Choroid plexus epithelial cell (primary cell): ENCODE data around the gene PAM.

Source experiments
- DNase-seq: peaks from one replicate; pipeline ENCODE4 v3.0.0-alpha.2; 2010; ENCODE audit warnings: low read depth
- H3K4me3 ChIP-seq: 2 replicates; pipeline ENCODE4 v1.5.1; 2011; ENCODE audit warnings: low read depth, mild to moderate bottlenecking, control low read depth, low read length, moderate library complexity
- TF ChIP-seq, protein P1 (sequence below): conservative IDR thresholded peaks from 2 replicates; pipeline ENCODE4 v1.5.1; 2011; ENCODE audit warnings: low read depth, mild to moderate bottlenecking, control low read depth, inconsistent platforms, low read length, moderate library complexity

The PAM gene

DNA sequence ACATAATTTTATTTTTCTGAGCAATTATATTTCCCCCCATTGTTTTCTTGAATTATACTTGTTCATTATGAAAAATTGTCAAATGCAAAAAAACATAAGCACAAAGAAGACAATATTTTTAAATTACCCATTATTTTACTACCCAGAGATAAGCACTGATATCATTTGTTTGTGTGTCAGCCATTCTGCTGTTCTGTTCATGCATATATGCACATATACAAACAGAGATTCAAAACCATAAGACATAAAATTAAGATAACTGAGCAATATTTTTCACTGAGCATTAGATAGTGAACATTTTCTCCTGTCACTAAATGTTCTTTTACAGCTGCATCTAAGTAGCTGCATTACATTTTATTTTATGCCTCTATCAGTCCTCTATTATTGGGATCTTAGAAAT lies 35.6 kb downstream of the PAM start:
- H3K4me3 ChIP-seq, result no peak overlapping the region
- TF ChIP-seq, protein P1, sequence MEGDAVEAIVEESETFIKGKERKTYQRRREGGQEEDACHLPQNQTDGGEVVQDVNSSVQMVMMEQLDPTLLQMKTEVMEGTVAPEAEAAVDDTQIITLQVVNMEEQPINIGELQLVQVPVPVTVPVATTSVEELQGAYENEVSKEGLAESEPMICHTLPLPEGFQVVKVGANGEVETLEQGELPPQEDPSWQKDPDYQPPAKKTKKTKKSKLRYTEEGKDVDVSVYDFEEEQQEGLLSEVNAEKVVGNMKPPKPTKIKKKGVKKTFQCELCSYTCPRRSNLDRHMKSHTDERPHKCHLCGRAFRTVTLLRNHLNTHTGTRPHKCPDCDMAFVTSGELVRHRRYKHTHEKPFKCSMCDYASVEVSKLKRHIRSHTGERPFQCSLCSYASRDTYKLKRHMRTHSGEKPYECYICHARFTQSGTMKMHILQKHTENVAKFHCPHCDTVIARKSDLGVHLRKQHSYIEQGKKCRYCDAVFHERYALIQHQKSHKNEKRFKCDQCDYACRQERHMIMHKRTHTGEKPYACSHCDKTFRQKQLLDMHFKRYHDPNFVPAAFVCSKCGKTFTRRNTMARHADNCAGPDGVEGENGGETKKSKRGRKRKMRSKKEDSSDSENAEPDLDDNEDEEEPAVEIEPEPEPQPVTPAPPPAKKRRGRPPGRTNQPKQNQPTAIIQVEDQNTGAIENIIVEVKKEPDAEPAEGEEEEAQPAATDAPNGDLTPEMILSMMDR, result no peak
- no peak for DNase-seq

- TF ChIP-seq, protein P1, result peak; percentile 60
- DNase-seq, result peak; percentile 70
- no peak overlapping the region for H3K4me3 ChIP-seq
These were observed 37.6 kb downstream of the PAM start for GRCh38 chr5:102792705-102793104.

GRCh38 chr5:102794047-102794446 lies 38.9 kb downstream of the PAM start:
- H3K4me3 ChIP-seq, result no peak overlapping the region
- TF ChIP-seq, protein P1, result no peak
- no peak for DNase-seq

GRCh38 chr5:102794677-102795331 lies 39.7 kb downstream of the PAM start:
- no peak overlapping the region for H3K4me3 ChIP-seq
- DNase-seq, result no peak
- TF ChIP-seq, protein P1, result no peak

- DNase-seq, result no peak
- TF ChIP-seq, protein P1, result no peak
- no peak overlapping the region for H3K4me3 ChIP-seq
These were observed 40.4 kb downstream of the PAM start for GRCh38 chr5:102795526-102795925.

- DNase-seq, result no peak
- no peak overlapping the region for H3K4me3 ChIP-seq
- TF ChIP-seq, protein P1, result no peak
These were observed 40.9 kb downstream of the PAM start for GRCh38 chr5:102796009-102796408.

DNA sequence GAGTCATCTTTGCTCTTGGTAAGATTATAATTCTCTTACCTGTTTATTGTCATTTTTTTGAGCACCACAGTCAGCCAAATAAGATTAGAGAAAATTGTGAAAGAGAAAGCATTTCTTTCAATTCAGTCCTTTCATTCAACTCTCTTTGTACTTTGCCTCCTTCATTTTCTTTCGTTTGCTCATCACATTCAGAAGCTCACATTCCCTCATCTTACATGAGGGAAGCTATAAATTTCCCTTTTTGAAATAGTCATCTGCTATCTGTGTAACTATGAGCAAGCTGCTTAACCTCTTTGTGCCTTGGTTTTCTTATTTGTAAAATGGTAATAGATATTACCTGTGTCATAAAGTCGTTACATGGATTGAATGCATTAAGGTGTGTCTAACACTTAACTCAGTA lies 41.4 kb downstream of the PAM start:
- no peak overlapping the region for H3K4me3 ChIP-seq
- DNase-seq, result no peak
- TF ChIP-seq, protein P1, result no peak
